Tibial nerve (tissue), 4 donors: ENCODE data around the gene TTLL4. TPM values are rescaled to one million over a fixed set of nuclear protein-coding genes. Genes with fewer than 3 reads are reported as not detected.

Experiments used
- DNase-seq, 2 donors: peaks; one replicate each; pipeline ENCODE4 v3.0.0-alpha.2; 2019; ENCODE audit warnings: low spot score in 2 of 2
- H3K27ac ChIP-seq, 4 donors: fragments of 200-600 bp; sonication (generic) in 3 of 4; one replicate each; pipeline ENCODE4 v1.5.1; 2017 to 2019; ENCODE audit warnings: mild to moderate bottlenecking in 1 of 4
- H3K27me3 ChIP-seq, 2 donors: fragments of 200-600 bp; sonication (generic) in 1 of 2; one replicate each; pipeline versions ENCODE4 v1.5.1 to v1.6.0; 2017 to 2019
- H3K36me3 ChIP-seq, 3 donors: fragments of 200-600 bp; sonication (generic); one replicate each; pipeline ENCODE4 v1.5.1; 2018 to 2019
- H3K4me1 ChIP-seq, 4 donors: fragments of 200-600 bp; sonication (generic) in 3 of 4; one replicate each; pipeline ENCODE4 v1.5.1; 2017 to 2019
- H3K4me3 ChIP-seq, 4 donors: fragments of 200-600 bp; sonication (generic) in 3 of 4; one replicate each; pipeline ENCODE4 v1.5.1; 2017 to 2019; ENCODE audit warnings: mild to moderate bottlenecking in 1 of 4, moderate library complexity in 1 of 4
- H3K9me3 ChIP-seq, 4 donors: fragments of 200-600 bp; sonication (generic) in 3 of 4; one replicate each; pipeline ENCODE4 v1.5.1; 2017 to 2019
- CTCF ChIP-seq, 5 experiments: fragments of 200-600 bp in 3 of 5; fragments of 450-650 bp in 2 of 5; sonication (generic) in 3 of 5; IDR thresholded peaks; one replicate each; pipeline ENCODE4 v1.5.1; 2016 to 2019; ENCODE audit warnings: antibody characterized with exemption in 5 of 5, mild to moderate bottlenecking in 3 of 5, moderate library complexity in 2 of 5
- EP300 ChIP-seq, 2 donors: sonication (generic); formaldehyde crosslinking; IDR thresholded peaks; one replicate each; pipeline ENCODE4 v1.6.1; 2017; ENCODE audit warnings: antibody characterized with exemption in 2 of 2, mild to moderate bottlenecking in 1 of 2
- POLR2A ChIP-seq, 2 donors: fragments of 450-650 bp; IDR thresholded peaks; one replicate each; pipeline ENCODE4 v1.6.1; 2017; ENCODE audit warnings: antibody characterized with exemption in 2 of 2, mild to moderate bottlenecking in 2 of 2, moderate library complexity in 2 of 2
- WGBS, 2 donors: methylation state at CpG; one replicate each; pipeline ENCODE4 v1.1.5; 2018; 5-methylcytosine and 5-hydroxymethylcytosine counted together
- total RNA-seq, 4 donors: library from RNA; depleted of rRNA; stranded (reverse); fragments of >200 nt; gene quantifications; one replicate each; pipeline ENCODE4 v1.1.0, GENCODE V29; 2016

Gene TTLL4
- total RNA-seq, 4 donors from 2014 or later = 15.3 to 49.6 (median 38.4) TPM

- Histone ChIP-seq H3K27me3 (no peaks in the 10 kb centered on the region), H3K27ac (peak overlapping the region; percentile 69 to 92 (median 84)), H3K4me1 (peaks cover 0 to 44% (median 19%) of the 10 kb centered on the region in 4 donors), H3K4me3 (no peak overlapping the region), H3K36me3 (peaks cover 0 to 78% (median 18%) of the 10 kb centered on the region in 3 donors), H3K9me3 (no peaks in the 10 kb centered on the region)
- no peak for DNase-seq
- TF ChIP-seq CTCF (IDR thresholded peaks at IDR 0.05) (no peak), EP300 (IDR thresholded peaks at IDR 0.05) (no peak), POLR2A (IDR thresholded peaks at IDR 0.05) (no peak)
- WGBS, 2 donors = 86 to 90% methylated on average over 10 of the region's 10 CpGs
These were observed 36.3 kb downstream of the TTLL4 start for GRCh38 chr2:218746960-218747359.

- Histone ChIP-seq H3K36me3 (peaks cover 0 to 86% (median 18%) of the 10 kb centered on the region in 3 donors), H3K27ac (peak overlapping the region in 2 of 4 donors; percentile 29 to 89), H3K27me3 (no peaks in the 10 kb centered on the region), H3K4me3 (no peak overlapping the region), H3K4me1 (peaks cover 0 to 37% (median 17%) of the 10 kb centered on the region in 4 donors), H3K9me3 (no peaks in the 10 kb centered on the region)
- no peak for DNase-seq
- no peak for TF ChIP-seq EP300 (IDR thresholded peaks at IDR 0.05)
- TF ChIP-seq POLR2A (IDR thresholded peaks at IDR 0.05) = no peak
- no peak for TF ChIP-seq CTCF (IDR thresholded peaks at IDR 0.05)
- 90 to 93% methylated on average over 8 of the region's 8 CpGs for WGBS, 2 donors
These were observed 38.3 kb downstream of the TTLL4 start for GRCh38 chr2:218748741-218749441.

GRCh38 chr2:218754201-218754600, 43.6 kb downstream of the TTLL4 start:
- H3K27me3 ChIP-seq = no peaks in the 10 kb centered on the region
- TF ChIP-seq EP300 (IDR thresholded peaks at IDR 0.05) (no peak), CTCF (IDR thresholded peaks at IDR 0.05) (no peak), POLR2A (IDR thresholded peaks at IDR 0.05) (no peak)
- peaks cover 0 to 76% (median 0%) of the 10 kb centered on the region in 3 donors for H3K36me3 ChIP-seq
- DNase-seq = no peak
- WGBS, 2 donors = 82 to 91% methylated on average over 3 of the region's 3 CpGs
- no peak overlapping the region for H3K4me3 ChIP-seq
- no peaks in the 10 kb centered on the region for H3K9me3 ChIP-seq
- H3K4me1 ChIP-seq = no peaks in the 10 kb centered on the region
- H3K27ac ChIP-seq = no peak overlapping the region

GRCh38 chr2:218754781-218755180, 44.1 kb downstream of the TTLL4 start:
- no peak overlapping the region for H3K4me3 ChIP-seq
- TF ChIP-seq CTCF (IDR thresholded peaks at IDR 0.05) = no peak
- TF ChIP-seq EP300 (IDR thresholded peaks at IDR 0.05) = no peak
- no peak for TF ChIP-seq POLR2A (IDR thresholded peaks at IDR 0.05)
- H3K4me1 ChIP-seq = no peaks in the 10 kb centered on the region
- H3K9me3 ChIP-seq = no peaks in the 10 kb centered on the region
- H3K27me3 ChIP-seq = no peaks in the 10 kb centered on the region
- DNase-seq = no peak
- H3K27ac ChIP-seq = no peak overlapping the region
- peaks cover 0 to 70% (median 0%) of the 10 kb centered on the region in 3 donors for H3K36me3 ChIP-seq
- WGBS, 2 donors = 88 to 91% methylated on average over 7 of the region's 7 CpGs

- TF ChIP-seq EP300 (IDR thresholded peaks at IDR 0.05) = no peak
- peaks cover 0 to 66% (median 0%) of the 10 kb centered on the region in 3 donors for H3K36me3 ChIP-seq
- no peak for DNase-seq
- no peak overlapping the region for H3K4me3 ChIP-seq
- no peaks in the 10 kb centered on the region for H3K27me3 ChIP-seq
- H3K4me1 ChIP-seq = no peaks in the 10 kb centered on the region
- no peak overlapping the region for H3K27ac ChIP-seq
- no peaks in the 10 kb centered on the region for H3K9me3 ChIP-seq
- 97 to 98% methylated on average over 3 of the region's 3 CpGs for WGBS, 2 donors
These were observed 44.5 kb downstream of the TTLL4 start for GRCh38 chr2:218755198-218755566.
